ENCODE data around the gene CNIH2. TPM values are rescaled to one million over a fixed set of nuclear protein-coding genes. Genes with fewer than 3 reads are reported as not detected.
A peak's percentile ranks its signal among the peaks of the same experiment; 100 is the strongest.
"Not testable (repeated sequence)": the region's sequence is repeated elsewhere in the genome, so short reads cannot be mapped to it uniquely, and the experiment has no call there.

CNIH2 gene
- total RNA-seq, 1 donor, result 1.1 TPM

DNA sequence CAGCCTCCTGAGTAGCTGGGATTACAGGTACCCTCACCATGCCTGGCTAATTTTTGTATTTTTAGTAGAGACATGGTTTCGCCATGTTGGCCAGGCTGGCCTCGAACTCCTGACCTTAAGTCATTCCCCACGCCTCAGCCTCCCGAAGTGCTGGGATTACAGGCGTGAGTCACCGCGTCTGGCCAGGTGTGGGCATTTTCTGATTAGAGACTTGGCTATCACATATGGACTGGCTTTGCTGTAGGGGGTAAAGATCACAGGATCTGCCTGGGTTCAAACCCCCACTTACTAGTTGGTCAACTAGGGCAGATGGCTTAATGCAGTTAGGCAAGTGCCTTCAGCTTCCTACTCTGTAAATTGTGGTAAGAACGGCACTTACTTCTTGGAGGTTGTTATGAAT lies 32.3 kb downstream of the CNIH2 start:
- DNase-seq (ENCODE audit: low read depth), result no peak
- TF ChIP-seq, protein P1, sequence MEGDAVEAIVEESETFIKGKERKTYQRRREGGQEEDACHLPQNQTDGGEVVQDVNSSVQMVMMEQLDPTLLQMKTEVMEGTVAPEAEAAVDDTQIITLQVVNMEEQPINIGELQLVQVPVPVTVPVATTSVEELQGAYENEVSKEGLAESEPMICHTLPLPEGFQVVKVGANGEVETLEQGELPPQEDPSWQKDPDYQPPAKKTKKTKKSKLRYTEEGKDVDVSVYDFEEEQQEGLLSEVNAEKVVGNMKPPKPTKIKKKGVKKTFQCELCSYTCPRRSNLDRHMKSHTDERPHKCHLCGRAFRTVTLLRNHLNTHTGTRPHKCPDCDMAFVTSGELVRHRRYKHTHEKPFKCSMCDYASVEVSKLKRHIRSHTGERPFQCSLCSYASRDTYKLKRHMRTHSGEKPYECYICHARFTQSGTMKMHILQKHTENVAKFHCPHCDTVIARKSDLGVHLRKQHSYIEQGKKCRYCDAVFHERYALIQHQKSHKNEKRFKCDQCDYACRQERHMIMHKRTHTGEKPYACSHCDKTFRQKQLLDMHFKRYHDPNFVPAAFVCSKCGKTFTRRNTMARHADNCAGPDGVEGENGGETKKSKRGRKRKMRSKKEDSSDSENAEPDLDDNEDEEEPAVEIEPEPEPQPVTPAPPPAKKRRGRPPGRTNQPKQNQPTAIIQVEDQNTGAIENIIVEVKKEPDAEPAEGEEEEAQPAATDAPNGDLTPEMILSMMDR (IDR thresholded peaks at IDR 0.05; ENCODE audit: insufficient read depth, low read length), result no peak
- H3K4me3 ChIP-seq (ENCODE audit: low read depth, low read length), result no peak overlapping the region

DNA sequence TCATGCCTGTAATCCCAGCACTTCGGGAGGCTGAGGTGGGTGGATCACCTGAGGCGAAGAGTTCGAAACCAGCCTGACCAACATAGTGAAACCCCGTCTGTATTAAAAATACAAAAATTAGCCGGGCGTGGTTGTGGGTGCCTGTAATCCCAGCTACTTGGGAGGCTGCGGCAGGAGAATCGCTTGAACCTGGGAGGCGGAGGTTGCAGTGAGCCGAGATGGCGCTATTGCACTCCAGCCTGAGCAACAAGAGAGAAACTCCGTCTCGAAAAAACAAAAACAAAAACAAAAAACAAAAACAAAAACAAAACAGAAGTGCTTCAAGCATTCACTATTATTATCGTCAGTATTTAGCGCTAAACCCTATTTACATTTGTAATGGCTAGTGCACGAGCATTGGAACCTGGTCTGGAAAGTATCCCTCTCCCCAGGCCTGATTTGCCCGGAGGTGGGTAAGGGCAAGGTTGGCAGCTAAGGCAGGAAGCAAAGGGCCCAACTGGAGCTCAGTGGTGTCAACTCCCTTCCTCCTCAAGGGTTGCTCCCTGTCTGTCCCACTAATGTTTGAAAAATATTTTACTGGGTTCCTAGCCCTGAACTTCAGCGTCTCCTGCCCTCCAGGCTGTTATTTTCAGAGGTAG lies 32.9 kb downstream of the CNIH2 start:
- H3K4me3 ChIP-seq (ENCODE audit: low read depth, low read length); DNase-seq (ENCODE audit: low read depth): not testable (repeated sequence)

DNA sequence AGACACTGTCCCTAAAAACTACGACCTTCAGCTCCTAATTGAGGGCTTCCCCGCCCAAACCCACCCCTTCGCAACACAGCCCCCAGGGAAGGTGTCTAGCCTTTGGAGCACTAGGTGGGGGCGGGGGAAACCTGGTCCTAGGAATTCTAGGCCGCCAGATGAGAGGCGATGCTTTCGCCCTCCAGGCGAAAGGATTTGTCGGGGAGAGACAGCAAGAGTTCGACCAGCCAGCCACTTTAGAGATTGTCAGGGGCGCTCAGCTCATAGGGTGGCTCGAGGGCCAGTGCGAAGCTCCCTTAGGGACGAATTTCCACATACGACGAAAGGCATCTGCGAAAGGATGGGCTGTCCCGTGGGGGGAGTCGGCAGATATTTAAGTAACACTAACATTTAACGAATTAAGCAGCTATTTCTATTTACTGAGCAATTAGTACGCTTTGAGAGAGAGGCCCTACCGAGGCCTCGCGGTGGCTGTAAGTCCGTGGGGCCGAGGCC lies 33.5 kb downstream of the CNIH2 start:
- DNase-seq (ENCODE audit: low read depth), result no peak
- TF ChIP-seq, protein P1 (IDR thresholded peaks at IDR 0.05; ENCODE audit: insufficient read depth, low read length), result no peak
- H3K4me3 ChIP-seq (ENCODE audit: low read depth, low read length), result no peak overlapping the region

DNA sequence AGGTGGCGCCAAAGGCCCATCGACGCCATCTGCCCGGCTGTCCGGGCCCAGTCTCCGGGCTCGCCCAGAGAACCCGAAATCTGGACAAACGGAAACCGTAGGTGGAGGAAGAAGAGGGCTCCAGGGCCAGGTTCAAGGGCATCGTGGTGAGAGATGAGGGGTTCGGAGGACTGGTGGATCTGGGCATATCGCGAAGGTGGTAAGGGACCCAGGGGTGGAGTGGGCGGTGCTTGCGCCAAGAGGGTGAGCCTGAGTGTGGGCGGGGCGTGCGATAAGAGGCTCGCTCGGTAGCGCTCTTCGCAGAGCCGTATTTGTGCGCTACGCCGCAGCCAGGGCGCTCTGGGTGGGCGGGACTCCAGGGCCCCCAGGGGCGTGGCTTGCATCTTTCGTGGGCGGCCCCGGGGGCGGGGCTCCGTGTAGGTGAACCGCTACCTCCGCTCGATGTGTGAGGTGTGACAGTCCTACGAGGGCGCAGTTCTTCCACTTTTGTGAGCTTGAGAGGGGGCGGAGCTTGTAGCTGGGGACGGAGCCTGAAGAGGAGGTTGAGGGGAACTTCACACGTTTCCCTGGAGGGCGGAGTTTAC lies 34.1 kb downstream of the CNIH2 start:
- DNase-seq (ENCODE audit: low read depth), result peak; percentile 93
- H3K4me3 ChIP-seq (ENCODE audit: low read depth, low read length), result peak overlapping the region; percentile 69
- TF ChIP-seq, protein P1 (IDR thresholded peaks at IDR 0.05; ENCODE audit: insufficient read depth, low read length), result peak; percentile 93

DNA sequence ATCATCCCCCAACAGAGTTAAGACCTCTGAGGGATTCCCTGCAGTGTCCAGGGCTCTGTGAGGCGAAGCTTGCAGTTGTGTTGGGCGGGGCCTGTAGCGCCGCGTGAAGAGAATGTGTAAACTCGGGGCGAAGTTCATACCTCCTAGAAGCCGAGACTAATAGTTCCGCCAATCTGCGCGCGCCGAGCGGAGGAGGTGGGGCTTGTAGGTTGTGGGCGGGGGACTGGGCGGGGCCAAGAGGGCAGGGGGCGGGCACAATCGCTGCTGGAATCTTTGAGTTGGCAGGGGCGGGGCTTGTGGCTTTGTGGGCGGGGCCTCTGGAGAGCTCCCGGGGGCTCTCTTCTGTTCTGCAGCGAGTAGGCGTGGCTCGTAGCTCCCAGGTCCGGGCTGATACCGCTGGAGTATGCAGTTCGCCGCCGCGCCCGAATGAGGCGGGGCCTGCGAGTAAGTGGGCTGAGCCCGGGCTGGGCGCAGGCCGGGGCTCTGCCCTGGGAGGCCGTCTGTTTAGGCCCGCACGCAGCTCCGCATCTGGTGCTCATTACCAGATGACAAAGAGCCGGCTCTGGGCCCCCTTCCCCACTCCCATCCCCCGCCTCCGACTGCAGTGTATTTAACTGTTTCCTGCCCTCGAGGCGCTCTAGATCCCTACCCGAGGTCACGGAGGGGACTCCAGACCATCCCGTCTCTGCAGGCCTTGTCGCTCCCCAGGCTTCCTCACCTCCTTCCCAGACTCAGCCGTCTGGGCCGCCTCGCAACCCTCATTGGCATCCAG lies 34.8 kb downstream of the CNIH2 start:
- peak; percentile 99 for DNase-seq (ENCODE audit: low read depth)
- peak overlapping the region; percentile 98 for H3K4me3 ChIP-seq (ENCODE audit: low read depth, low read length)
- TF ChIP-seq, protein P1 (IDR thresholded peaks at IDR 0.05; ENCODE audit: insufficient read depth, low read length), result no peak

DNA sequence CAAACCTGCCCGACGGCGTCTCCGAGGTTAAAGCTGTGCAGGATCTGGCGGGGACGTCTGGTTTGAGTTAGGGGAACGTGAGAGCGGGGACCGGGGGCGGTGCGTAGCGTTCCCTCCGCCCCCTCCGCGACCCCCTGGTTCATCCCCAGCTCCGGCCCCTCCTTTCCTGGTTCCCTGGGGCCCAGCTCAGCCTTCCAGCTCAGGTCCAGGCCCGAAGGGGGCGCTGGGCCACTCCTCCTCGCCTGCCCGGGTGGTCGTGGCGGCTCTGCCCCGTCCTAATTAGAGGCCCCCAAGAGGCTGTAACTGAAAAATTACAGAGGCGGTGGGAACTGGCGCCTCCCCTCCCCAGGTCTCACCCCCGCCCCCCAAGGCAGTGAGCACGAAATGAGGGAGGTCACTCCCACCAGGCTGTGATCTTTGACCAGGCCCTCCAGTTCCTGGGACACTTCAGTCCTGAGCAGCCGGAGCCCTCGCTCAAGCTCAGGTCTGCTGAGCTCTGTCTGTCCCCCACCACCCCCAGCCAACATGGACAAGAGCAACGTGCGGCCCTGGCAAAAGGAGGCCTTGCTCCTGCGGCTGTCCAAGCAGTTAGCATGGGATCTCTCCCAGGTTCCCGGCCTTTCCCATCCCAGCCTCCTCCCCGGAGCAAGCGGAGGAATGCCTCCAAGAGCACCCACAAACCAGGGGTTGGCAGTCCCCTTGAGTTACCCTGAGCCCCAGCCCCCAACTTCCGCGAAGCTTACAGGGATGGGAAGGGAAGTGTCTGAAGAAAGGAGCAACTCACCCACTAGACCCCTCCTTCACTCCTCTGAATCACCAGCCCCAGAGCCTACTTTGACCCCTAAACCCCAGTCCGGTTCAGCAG lies 35.6 kb downstream of the CNIH2 start:
- peak; percentile 50 for DNase-seq (ENCODE audit: low read depth)
- H3K4me3 ChIP-seq (ENCODE audit: low read depth, low read length), result peak overlapping the region; percentile 98
- TF ChIP-seq, protein P1 (IDR thresholded peaks at IDR 0.05; ENCODE audit: insufficient read depth, low read length), result peak; percentile 46

All from fibroblast of the aortic adventitia (primary cell).